Left renal pelvis (tissue), 4 donors: ENCODE measurements around the gene SMIM17. TPM values are rescaled to one million over a fixed set of nuclear protein-coding genes. Genes with fewer than 3 reads are reported as not detected.

Experiments used
- DNase-seq, 4 donors: peaks; one replicate each; pipeline ENCODE4 v3.0.0-alpha.2; 2013; ENCODE audit warnings: low read depth in 4 of 4, low spot score in 3 of 4
- polyA plus RNA-seq, 4 donors: library from polyadenylated mRNA; unstranded; fragments of 120-200 nt; gene quantifications; one replicate each; pipeline ENCODE4 v1.2.1, GENCODE V29; 2013; ENCODE audit not compliant: insufficient read length in 4 of 4

SMIM17 gene
- polyA plus RNA-seq: 1 to 10 TPM; 1.0 to 2.0 (median 1.6) TPM

DNA sequence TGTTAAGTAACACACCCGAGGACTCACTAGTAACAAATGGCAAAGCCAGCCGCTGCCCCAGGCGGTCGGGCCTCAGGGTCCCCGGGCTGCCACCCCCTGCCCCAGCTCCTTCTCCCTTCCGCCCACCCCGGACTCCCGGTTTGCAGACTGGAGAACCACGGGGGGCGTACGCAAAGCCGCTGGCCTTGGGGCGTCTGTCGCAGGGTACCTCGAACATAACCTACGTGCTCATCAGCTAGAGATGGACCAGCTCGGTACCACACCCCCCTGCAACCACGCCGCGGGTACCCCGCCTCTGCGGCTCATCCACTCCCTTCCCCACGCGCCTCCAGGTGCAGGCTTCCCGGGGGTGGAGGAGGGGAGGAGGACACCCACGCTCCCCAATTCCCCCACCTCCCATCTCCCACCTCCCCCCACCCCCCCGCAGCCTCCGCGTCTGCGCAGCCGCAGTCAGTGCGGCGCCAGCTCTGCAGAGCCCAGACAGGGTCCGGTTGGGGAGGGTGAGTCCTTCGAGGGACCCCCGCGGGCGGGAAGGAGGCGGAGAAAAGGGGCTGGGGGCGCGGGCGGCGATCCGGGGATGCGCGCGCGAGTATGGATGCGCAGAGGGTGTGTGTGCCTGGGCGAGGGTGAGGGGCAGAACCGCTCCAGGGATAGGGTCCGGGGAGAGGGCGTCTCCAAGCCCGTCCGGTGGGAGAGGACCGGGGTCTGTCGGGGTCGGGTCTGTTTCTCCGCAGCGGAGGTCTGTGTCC, at the start of gene SMIM17:
Gene SMIM17 (plus strand): TSS at position 449 of the 749 bp plus-strand sequence. CDS start 2,509 bp downstream, outside the sequence.
- DNase-seq: no peak

DNA sequence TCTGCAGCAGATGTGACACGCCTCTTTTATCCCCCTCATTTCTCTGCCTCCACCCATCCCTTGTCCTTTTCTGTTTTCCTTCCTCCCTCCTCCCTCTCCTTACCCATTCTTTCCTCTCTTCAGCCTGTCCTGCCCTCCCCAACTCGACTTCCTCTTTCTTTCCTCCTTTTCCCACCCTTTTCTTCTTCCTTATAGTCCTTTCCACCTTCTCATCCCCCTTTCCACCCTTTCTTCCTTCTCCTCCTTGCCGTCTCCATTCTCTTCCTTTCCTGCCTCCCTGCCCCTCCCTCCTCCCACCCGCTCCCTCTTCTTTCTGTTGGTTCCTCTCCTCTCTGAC, 48.5 kb upstream of the SMIM17 start:
- DNase-seq: no peak

DNA sequence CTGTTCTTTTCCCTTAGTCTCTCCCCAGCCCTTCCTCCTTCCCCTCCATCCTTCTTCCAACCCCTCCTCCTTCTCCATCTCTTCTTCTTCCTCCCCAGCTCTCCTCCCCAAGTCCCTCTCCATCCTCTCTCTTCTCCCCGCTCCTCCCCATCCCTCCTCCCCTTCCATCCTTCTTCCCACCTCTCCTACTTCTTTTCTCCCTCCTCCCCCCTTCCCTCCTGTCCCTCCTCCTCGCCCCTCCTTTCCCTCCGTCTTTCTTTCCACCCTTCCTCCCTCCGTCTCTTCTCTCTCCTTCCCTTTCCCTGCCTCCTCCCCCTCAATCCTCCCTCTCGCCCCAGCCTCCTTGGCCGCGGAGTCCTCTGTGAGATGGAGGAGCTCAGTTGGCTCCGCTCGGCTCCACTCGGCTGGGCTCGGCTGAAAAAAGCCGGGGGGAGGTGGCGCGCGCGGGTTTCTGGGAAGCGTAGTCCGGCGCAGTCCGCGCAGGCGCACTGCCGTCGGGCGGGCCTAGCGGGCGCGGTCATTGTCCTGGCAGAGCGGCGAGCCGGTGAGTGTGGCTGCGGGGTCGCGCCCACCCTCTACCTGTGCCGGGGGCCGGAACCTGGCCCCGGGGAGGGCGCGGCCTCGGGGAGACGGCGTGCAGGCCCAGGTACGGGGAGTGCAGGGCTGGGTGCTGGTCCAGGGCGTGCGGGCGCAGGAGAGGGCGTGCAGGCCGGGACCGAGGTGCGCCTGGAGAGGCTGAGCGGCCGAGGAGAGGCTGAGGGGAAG, 48.0 kb upstream of the SMIM17 start, which contains the start of gene ZNF71:
Gene ZNF71 (plus strand): TSS at position 520 of the 765 bp plus-strand sequence. CDS start 6,257 bp downstream, outside the sequence.
- peak; percentile 73 to 81 (median 80) for DNase-seq

DNA sequence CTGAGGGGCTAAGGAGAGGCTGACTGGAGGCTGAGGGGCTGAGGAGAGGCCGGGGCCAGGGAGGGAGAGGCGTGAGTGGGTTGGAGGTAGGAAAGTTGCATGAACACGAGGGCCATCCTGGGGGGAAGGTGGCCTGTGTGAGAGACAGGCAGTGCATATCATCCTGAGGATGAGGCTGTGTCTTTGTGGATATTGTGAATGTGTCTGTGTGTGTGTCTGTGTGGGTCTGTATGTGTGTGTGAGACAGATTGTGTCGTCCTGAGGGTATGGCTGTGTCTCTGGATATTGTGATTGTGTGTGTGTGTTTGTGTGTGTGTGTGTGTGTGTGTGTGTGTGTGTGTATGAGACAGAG, 47.4 kb upstream of the SMIM17 start:
- DNase-seq: peak in 1 of 4 donors; percentile 25

DNA sequence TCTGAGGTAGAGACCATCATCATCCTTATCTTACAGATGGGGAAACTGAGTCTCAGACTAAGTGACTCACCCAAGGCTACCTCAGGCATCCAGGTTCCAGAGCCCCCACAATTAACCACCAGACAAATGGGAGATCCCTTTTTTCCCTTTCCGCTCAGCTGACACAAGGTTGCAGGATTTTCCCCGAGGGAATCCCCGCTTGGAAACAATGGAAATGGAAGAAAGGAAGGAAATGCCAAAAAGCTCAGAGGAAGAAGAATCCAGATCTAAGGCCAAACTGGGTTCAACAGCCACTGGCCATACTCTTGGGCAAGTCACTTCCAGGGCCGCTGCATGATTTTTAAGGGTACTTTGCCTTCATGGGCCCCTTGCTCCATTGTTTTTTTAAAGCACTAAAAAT, 46.3 kb upstream of the SMIM17 start:
- DNase-seq: no peak

DNA sequence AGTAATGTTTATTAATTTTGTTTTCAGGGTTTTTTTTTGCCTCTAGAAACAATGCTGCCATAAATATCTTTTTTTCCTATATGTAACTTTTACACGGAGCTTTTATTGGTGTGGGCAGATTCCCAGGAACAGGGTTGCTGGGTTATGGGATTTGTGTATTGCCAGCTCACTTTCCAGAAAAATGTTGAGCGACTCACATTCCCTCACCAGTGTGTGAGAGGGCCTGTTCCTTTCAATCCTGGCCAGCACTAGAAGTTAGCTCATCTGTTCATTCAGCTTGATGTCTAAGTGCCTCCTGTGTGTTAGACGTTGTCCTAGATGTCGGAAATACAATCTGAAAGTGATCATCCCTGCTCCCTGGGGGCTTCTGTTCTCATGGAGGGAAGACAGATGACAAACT, 45.3 kb upstream of the SMIM17 start:
- no peak for DNase-seq

DNA sequence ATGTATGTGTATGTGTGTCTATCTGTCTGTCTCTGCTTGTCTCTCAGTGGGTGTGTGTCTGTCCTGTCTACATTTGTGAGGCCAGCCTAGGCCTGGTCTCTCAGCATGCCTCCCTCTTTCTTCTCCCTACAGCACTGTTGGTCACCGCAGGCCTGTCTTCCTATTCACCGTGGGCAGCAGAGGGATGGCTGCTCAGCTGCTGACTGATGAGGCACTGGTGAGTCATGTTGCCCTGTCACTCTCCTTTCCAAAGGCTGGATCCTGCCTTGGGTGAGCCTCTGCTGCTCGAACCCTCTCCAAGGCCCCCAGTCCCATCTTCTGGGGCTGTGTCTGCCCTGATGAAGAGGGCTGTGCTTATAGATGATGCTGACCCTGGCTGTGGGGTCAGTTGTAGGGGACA, 41.6 kb upstream of the SMIM17 start:
- no peak for DNase-seq

DNA sequence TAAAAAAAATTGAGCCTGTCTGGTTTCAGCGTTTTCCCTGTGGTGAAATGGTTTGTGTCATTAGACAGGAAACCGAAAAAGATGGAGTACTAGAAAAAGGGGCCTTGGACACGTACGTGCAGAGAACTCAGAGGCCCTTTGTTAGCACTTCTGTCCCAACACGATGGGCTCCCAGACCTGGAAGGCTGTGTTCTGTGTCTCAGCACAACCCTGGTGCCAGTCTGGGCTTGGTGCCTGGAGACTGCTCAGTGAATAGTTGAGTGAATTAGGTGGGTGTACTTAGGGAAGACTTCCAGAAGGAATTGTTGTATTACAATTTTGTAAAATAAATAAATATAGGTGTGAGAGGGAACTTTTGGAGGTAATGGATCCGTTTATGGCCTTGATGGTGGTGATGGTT, 39.1 kb upstream of the SMIM17 start:
- no peak for DNase-seq

DNA sequence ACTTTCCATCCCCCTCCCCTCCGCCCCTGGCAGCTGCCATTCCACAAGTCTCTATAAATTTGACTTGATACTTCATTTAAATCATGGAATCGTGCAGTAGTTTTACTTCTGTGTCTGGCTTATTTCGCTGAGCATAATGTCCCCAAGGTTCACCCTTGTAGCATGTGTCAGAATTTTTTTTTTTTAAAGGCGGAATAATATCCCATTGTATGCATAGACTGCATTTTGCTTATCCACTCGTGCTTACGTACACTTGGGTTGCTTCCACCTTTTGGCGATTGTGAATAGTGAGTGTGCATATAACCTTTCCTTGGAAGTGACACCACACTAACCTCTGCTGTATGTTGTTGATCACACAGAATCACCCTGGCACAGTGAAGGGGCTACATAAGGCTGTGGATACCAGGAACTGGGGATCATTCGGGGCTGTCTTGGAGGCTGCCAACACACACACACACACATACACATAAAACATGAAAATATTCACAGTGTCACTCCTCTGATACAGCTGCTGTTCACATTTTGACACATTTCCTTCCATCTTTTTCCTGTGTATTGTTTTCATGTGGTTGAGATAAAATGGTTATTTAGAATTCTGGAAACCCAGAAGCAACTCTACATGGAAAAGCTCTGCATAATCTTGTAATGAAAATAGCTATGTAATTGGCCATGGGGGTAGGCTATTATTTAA, 34.5 kb upstream of the SMIM17 start:
- no peak for DNase-seq

DNA sequence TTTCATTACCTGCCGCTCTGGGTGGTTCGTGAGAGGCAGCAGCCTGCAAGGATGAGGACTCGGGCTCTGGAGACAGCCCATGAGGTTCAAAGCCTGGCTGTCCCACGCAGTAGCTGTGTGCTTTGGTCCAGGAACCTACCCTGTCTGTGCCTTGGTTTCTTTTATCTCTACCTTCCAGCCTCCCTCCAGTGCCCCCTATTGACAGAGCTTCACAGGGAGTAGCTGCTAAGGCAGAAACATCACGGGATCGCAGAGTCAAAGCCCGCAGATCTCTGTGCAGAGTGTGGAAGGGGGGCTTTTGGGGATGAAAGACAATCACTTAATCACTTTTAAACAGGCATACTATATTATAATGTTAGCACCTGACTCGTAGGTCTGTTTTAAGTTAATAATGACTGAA, 31.7 kb upstream of the SMIM17 start:
- no peak for DNase-seq

DNA sequence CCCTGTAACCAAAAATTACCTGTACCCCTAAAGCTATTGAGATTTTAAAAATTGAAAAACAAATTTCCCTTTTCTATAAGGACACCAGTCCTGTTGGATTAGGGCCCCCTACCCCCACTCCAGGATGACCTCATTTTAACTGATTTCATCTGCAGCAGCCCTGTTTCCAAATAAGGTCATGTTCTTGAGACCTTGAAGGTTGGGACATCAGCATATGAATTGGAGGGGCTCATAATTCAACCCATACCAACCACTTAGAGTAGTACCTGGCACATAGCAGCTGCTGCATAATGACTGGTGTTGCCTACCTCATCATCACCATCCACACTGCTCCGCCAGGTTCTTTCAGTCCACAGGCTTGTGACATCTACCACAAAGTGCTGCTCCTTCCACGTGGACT, 30.2 kb upstream of the SMIM17 start:
- DNase-seq: no peak

DNA sequence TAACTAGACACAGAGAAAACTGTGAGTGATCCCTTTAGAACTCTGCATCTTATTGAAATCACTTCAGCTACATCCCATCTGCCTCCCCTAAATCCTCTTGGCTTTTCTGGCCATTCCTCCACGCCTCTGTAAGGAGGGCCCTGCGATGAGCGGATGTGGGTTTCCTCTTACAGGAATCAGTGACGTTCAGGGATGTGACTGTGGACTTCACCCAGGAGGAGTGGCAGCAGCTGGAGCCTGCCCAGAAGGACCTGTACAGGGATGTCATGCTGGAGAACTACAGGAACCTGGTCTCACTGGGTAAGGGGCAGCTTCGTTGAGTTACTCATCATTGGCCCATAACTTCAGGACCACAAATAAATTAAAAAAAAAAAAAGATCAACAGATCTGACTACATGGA, 29.3 kb upstream of the SMIM17 start:
- no peak for DNase-seq

DNA sequence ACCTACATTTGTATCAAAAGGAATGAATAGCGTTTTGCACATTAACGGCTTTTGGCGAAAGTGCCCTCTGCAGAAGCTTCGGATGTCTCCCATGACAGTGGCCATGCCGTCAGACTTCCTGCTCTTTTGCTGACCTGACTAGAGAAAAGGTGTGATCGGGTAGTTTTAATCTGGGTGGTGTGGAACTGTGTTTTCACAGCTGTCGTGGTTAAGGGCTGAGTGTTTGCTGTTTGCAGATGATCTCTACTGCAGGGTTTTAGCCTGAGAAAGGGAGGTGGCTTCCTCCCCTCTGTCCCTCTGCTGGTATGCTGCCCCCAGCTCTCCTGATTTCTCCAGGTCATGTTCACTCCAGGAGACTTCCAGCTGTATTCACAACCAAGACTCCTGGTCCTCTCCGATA, 25.4 kb upstream of the SMIM17 start:
- DNase-seq: no peak

DNA sequence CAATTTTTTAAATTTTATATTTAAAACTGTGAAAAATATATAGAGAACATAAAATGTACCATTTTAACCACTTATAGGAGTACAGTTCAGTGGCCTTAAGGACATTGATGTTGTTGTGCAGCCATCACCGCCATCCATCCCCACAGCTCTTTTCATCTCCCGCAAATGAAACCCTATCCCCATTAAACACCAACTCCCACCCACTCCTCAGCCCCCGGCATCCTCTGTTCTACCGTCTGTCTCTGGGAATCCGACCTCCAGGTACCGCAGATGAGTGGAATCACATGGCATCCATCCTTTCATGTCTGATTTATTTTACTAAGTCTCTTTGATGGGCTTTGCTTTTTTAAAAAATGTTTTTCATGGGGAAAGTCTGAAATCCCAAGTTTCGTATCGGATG, 23.8 kb upstream of the SMIM17 start:
- peak in 1 of 4 donors; percentile 51 for DNase-seq

DNA sequence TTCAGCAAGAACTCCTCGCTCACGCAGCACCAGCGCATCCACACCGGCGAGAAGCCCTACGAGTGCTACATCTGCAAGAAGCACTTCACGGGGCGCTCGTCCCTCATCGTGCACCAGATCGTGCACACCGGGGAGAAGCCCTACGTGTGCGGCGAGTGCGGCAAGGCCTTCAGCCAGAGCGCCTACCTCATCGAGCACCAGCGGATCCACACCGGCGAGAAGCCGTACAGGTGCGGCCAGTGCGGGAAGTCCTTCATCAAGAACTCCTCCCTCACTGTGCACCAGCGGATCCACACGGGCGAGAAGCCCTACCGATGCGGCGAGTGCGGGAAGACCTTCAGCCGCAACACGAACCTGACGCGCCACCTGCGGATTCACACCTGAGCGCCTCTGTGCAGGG, 20.6 kb upstream of the SMIM17 start:
- DNase-seq: no peak

DNA sequence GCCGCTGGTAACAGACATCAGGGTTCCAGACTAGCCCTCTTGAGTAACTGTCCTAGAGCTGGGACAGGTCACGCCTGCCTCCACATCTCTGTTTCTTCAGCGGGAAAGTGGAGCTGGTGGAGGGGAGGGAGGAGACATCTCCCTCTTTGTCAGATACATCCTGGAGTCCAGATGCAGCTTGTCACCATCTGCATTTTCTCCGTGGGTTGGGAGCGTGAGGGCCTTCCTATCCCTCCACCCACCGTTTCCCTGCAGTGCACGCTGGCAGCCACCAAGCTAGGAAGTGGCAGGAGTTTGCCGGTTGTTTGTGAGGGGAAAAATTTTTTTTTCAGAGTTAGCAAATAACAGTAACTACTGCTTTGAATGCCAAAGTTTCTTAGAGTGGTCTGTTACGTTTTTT, 20.0 kb upstream of the SMIM17 start:
- DNase-seq: no peak

DNA sequence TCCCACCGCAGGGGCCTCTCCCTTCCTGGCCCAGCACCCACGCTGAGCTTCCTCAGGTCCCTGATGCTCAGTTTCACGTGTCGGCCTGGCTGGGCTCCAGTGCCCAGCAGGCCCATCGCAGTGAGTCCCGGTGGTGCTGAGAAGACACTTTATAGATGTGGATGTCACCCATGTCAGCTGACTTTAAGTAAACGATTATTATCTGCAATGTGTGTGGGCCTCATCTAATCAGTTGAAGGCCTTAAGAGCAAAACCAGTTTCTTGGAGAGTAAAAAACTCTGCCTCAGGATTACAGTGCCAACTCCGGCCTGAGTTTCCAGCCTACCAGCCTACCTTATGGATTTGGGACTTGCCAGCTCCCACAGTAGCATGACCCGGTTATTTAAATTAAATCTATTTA, 17.3 kb upstream of the SMIM17 start:
- no peak for DNase-seq

DNA sequence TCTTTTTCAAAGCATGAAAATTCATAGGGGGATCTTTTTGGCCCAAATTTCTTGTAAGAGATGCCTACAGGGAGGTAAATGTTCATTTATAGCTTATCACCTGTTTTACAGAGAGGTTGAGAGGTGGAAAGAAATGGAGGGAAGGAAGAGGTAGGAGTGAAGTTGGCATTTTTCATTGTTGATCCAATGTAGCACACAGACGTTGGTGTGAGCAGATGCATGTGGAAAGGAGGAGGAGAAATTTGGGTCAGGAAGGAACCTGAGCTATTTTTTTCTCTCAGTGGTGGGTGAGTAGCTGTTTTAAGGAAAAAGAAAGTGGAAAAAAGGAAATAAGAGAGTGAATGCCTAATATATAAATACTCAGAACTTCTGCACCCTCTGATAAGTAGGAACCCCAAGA, 9.9 kb upstream of the SMIM17 start:
- DNase-seq: no peak

DNA sequence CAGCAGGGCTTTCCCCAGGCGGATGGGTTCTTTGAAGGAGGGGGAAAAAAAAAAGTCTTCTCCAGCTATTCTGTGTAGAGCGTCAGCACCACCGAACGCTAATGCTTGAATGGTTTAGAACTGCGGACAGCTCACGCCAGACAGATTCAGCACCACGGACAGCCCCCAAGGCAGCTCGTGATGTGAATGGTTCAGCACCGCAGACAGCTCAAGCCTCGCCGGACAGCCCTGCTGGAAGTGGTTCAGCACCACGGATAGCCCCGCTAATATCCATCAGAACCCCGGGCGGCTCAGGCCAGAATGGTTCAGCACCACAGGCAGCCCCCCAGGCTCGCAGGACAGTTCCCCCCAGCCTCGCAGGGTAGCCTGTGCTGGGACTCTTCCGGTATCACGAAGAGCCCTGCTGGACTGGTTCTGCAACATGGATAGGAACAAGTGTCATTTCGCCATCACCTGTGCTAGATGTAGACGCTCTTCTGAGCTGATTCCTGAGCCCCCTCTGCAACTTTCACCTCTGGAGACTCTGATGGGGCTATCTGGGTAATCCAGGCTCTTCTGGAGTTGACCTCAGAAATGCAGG, 4.9 kb upstream of the SMIM17 start:
- DNase-seq: peak; percentile 79 to 92 (median 85)

DNA sequence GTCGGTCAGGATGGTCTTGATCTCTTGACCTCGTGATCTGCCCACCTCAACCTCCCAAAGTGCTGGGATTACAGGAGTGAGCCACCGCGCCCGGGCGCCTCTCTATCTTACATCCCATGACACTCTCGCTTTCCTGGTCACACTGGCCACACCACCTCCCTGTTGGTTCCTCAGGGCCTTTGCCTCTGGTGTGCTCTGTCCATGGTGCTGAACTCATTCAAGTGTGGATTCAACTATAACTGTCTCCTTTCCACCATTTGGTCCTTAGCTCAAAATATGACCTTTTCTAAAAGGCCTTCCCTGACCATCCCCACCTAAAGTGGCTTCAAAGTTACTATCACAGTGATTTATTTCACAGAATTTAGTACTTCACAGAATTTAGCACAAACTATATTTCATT, 3.7 kb upstream of the SMIM17 start:
- DNase-seq: peak in 1 of 4 donors; percentile 36

DNA sequence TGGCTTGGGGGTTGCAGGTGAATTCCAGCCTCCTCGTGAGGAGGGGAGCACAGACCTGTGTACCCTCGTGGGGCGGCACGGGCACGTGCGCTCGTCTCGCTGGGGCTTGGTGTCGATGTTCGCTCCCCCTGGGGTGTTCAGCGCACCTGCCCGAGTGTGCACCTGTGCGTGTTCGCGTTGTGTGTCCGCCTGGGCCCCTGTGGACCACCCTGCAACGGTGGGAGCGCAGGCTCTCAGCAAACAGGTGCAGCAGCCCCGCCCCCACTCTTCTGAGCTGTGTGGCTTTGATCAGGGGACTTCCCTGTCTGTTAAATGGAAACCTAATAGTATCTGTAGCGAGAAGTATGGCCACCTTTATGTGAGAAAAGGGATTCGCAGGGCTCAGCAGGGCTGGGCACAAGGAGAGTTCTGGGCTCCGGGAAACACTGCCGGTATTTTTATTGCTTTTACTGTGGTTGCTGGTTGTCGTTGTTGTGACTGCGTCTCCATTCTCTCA, 549 bp downstream of the SMIM17 start:
- DNase-seq: no peak
